NT2/D1 (cell line): ENCODE results near the gene HES6.

Experiments used
- SUZ12 ChIP-seq: IDR thresholded peaks from 2 replicates; pipeline ENCODE4 v1.6.1; 2011; ENCODE audit not compliant: insufficient read length, insufficient read depth; ENCODE audit errors: extremely low read depth
- YY1 ChIP-seq: IDR thresholded peaks from 2 replicates; pipeline ENCODE4 v1.6.1; 2011; ENCODE audit not compliant: insufficient read length, insufficient read depth
- ZNF274 ChIP-seq: IDR thresholded peaks from 2 replicates; pipeline ENCODE4 v1.6.1; 2011; ENCODE audit warnings: mild to moderate bottlenecking, low read depth, low read length

DNA sequence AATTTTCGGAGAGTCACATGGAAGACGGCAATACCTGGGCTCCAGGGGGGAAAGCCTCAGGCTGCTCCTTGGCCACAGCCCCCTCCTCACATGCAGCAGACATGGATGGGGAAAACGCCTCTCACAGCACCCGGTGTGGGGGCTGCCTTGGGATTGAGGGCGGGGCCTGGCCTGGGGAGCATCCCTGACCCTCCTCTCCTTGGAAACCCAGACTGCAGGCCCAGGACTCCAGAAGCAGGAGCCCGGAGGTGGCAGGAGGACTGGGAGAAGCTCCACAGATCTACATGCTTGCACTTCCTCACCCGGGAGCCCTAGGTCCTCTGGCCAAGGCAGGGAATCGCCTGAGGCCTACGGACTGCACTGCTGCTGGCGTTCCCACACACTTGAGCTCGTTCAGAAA is 12.1 kb upstream of the HES6 start:
- TF ChIP-seq ZNF274 = no peak
- no peak for TF ChIP-seq YY1
- no peak for TF ChIP-seq SUZ12
